B cell (primary cell): Measurements from ENCODE around the gene HAO1. TPM values are rescaled to one million over a fixed set of nuclear protein-coding genes. Genes with fewer than 3 reads are reported as not detected.

Source experiments
- ATAC-seq: fragments of 200-7000 bp; cut with Tn5 transposase; one replicate; pipeline ENCODE4 v1.10.0; 2021; ENCODE audit warnings: low read depth, mild to moderate bottlenecking, moderate number of reproducible peaks, moderate library complexity
- CTCF ChIA-PET: fragments of 350-600 bp; sonication (Branson Sonifier 250); formaldehyde crosslinking; loops from one replicate; lab custom pipeline; 2021; ENCODE audit warnings: antibody characterized with exemption, inconsistent platforms; lab: Charles Lee
- POLR2A ChIA-PET: fragments of 350-600 bp; sonication (Branson Sonifier 250); formaldehyde crosslinking; loops from one replicate; lab custom pipeline; 2021; ENCODE audit warnings: antibody characterized with exemption; lab: Charles Lee
- DNase-seq: peaks from one replicate; pipeline ENCODE4 v3.0.0; 2013
- H2AFZ ChIP-seq: 2 replicates; pipeline ENCODE4 v1.6.1; 2012; ENCODE audit warnings: mild to moderate bottlenecking, low read depth, low read length; ENCODE audit not compliant: insufficient read depth, poor library complexity, severe bottlenecking
- H3K27ac ChIP-seq, 2 donors: 1 replicate in 1 of 2; 2 replicates in 1 of 2; pipeline ENCODE4 v1.5.1; 2012 to 2013; ENCODE audit warnings: low read length in 2 of 2, mild to moderate bottlenecking in 2 of 2, moderate library complexity in 1 of 2
- H3K27me3 ChIP-seq, 4 experiments: fragments of 200-600 bp in 1 of 4; sonication (generic) in 1 of 4; replicated peaks in 1 of 4; 1 replicate in 2 of 4; 2 replicates in 2 of 4; pipeline versions ENCODE4 v1.6.1 to v1.7.0; 2013 to 2016; ENCODE audit warnings: low read length in 3 of 4, mild to moderate bottlenecking in 2 of 4, mixed read lengths in 1 of 4, moderate library complexity in 1 of 4; ENCODE audit not compliant: insufficient read depth in 4 of 4, control insufficient read depth in 3 of 4; ENCODE audit errors: control extremely low read depth in 1 of 4
- H3K36me3 ChIP-seq, 2 experiments: replicated peaks in 1 of 2; 1 replicate in 1 of 2; 2 replicates in 1 of 2; pipeline versions ENCODE4 v1.6.1 to v1.7.1; 2013; ENCODE audit warnings: low read length in 1 of 2; ENCODE audit not compliant: insufficient read depth in 2 of 2, control insufficient read depth in 1 of 2; ENCODE audit errors: control extremely low read depth in 1 of 2, extremely low read depth in 1 of 2
- H3K4me1 ChIP-seq, 2 donors: fragments of 200-600 bp in 1 of 2; sonication (generic) in 1 of 2; 1 replicate in 1 of 2; 2 replicates in 1 of 2; pipeline versions ENCODE4 v1.5.1 to v1.6.1; 2013 to 2017; ENCODE audit warnings: low read length in 2 of 2; ENCODE audit not compliant: control insufficient read depth in 2 of 2, insufficient read depth in 2 of 2
- H3K4me2 ChIP-seq: replicated peaks from 2 replicates; pipeline ENCODE3; 2012; ENCODE audit warnings: mild to moderate bottlenecking, low read depth, low read length; ENCODE audit not compliant: poor library complexity, severe bottlenecking
- H3K4me3 ChIP-seq, 5 experiments: fragments of 200-600 bp in 1 of 5; sonication (generic) in 1 of 5; 1 replicate in 3 of 5; 2 replicates in 2 of 5; pipeline versions ENCODE4 v1.5.1 to v1.7.0; 2011 to 2016; ENCODE audit warnings: low read length in 4 of 5, mild to moderate bottlenecking in 4 of 5, low read depth in 2 of 5, control low read depth in 1 of 5, moderate library complexity in 1 of 5; ENCODE audit not compliant: insufficient read depth in 1 of 5; ENCODE audit errors: control extremely low read depth in 1 of 5, extremely low read depth in 1 of 5
- H3K79me2 ChIP-seq: fragments of 200-600 bp; sonication (generic); one replicate; pipeline ENCODE4 v1.6.0; 2016; ENCODE audit warnings: low read length; ENCODE audit not compliant: control insufficient read depth, insufficient read depth
- H3K9ac ChIP-seq: fragments of 200-600 bp; sonication (generic); 2 replicates; pipeline ENCODE4 v1.6.1; 2017; ENCODE audit warnings: mild to moderate bottlenecking, low read length, moderate library complexity
- H3K9me3 ChIP-seq, 3 donors: one replicate each; pipeline versions ENCODE4 v1.6.1 to v1.7.1; 2013; ENCODE audit warnings: low read length in 2 of 3; ENCODE audit not compliant: control insufficient read depth in 2 of 3, insufficient read depth in 1 of 3; ENCODE audit errors: control extremely low read depth in 1 of 3
- H4K20me1 ChIP-seq: 2 replicates; pipeline ENCODE4 v1.6.0; 2012; ENCODE audit warnings: mild to moderate bottlenecking, low read length; ENCODE audit not compliant: insufficient read depth, control insufficient read depth, poor library complexity, severe bottlenecking
- H3K27ac Mint-ChIP-seq: one replicate; pipeline ENCODE4 v1.8.0; 2021; ENCODE audit warnings: mixed read lengths
- H3K27me3 Mint-ChIP-seq: one replicate; pipeline ENCODE4 v1.8.0; 2021; ENCODE audit warnings: mixed read lengths
- H3K4me1 Mint-ChIP-seq: one replicate; pipeline ENCODE4 v1.8.0; 2021; ENCODE audit warnings: mixed read lengths
- H3K4me3 Mint-ChIP-seq: one replicate; pipeline ENCODE4 v1.8.0; 2021; ENCODE audit warnings: mixed read lengths
- H3K9me3 Mint-ChIP-seq: one replicate; pipeline ENCODE4 v1.8.0; 2022; ENCODE audit warnings: mixed read lengths; ENCODE audit not compliant: insufficient read depth
- EZH2 ChIP-seq: IDR thresholded peaks from 2 replicates; pipeline ENCODE4 v1.6.1; 2012; ENCODE audit warnings: borderline replicate concordance, low read depth, mild to moderate bottlenecking, moderate library complexity, low read length; ENCODE audit not compliant: insufficient read depth, poor library complexity, severe bottlenecking
- WGBS: methylation state at CpG from one replicate; pipeline ENCODE4 v1.1.5; 2013; ENCODE audit warnings: missing lambda C conversion rate; ENCODE audit not compliant: insufficient coverage; 5-methylcytosine and 5-hydroxymethylcytosine counted together
- intact Hi-C: fragments of 100-400 bp; cut with micrococcal nuclease; formaldehyde crosslinking; loops from one replicate; pipeline ENCODE4 v1.10.0; 2022
- polyA plus RNA-seq: library from polyadenylated mRNA; depleted of rRNA; stranded (reverse); fragments of >200 nt; gene quantifications from 2 replicates; pipeline ENCODE4 v1.2.3, GENCODE V29; 2012
- total RNA-seq, 2 donors: library from RNA; stranded (reverse); fragments of 120-200 nt in 1 of 2; gene quantifications; 1 replicate in 1 of 2; 2 replicates in 1 of 2; pipeline versions ENCODE4 v1.2.3 to v1.2.4, GENCODE V29; 2013 to 2022
- TF ChIP-seq, protein P1 (sequence below): fragments of 200-600 bp; IDR thresholded peaks from one replicate; pipeline ENCODE4 v1.8.0; 2022; ENCODE audit warnings: antibody characterized with exemption, mild to moderate bottlenecking

The HAO1 gene
- total and polyA plus RNA-seq, 2 donors (not counting 1 experiment from before 2014, with no cell fraction given) = not detected

GRCh38 chr20:7939663-7940062 lies 595 bp downstream of the HAO1 start:
- H3K4me1 Mint-ChIP-seq = peaks cover 13% of the 10 kb centered on the region
- WGBS = no CpG with 5 or more reads among the region's 4 CpGs
- ChIA-PET CTCF (no interaction called here), POLR2A (no interaction called here)
- Histone ChIP-seq H3K27ac (no peak overlapping the region), H3K9me3 (no peaks in the 10 kb centered on the region), H3K36me3 (no peaks in the 10 kb centered on the region), H3K4me3 (no peak overlapping the region), H3K27me3 (no peaks in the 10 kb centered on the region), H4K20me1 (no peaks in the 10 kb centered on the region), H3K4me1 (peaks cover 3 to 6% of the 10 kb centered on the region in 2 donors), H3K4me2 (no peak overlapping the region), H2AFZ (no peak overlapping the region), H3K79me2 (no peaks in the 10 kb centered on the region), H3K9ac (no peak overlapping the region)
- DNase-seq (no peak), ATAC-seq (no peak)
- no peaks in the 10 kb centered on the region for H3K27me3 Mint-ChIP-seq
- intact Hi-C loops = no loop called here
- H3K27ac Mint-ChIP-seq = no peak overlapping the region
- TF ChIP-seq, protein P1, sequence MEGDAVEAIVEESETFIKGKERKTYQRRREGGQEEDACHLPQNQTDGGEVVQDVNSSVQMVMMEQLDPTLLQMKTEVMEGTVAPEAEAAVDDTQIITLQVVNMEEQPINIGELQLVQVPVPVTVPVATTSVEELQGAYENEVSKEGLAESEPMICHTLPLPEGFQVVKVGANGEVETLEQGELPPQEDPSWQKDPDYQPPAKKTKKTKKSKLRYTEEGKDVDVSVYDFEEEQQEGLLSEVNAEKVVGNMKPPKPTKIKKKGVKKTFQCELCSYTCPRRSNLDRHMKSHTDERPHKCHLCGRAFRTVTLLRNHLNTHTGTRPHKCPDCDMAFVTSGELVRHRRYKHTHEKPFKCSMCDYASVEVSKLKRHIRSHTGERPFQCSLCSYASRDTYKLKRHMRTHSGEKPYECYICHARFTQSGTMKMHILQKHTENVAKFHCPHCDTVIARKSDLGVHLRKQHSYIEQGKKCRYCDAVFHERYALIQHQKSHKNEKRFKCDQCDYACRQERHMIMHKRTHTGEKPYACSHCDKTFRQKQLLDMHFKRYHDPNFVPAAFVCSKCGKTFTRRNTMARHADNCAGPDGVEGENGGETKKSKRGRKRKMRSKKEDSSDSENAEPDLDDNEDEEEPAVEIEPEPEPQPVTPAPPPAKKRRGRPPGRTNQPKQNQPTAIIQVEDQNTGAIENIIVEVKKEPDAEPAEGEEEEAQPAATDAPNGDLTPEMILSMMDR = no peak
- no peak for TF ChIP-seq EZH2
- no peaks in the 10 kb centered on the region for H3K9me3 Mint-ChIP-seq
- H3K4me3 Mint-ChIP-seq = no peak overlapping the region

- WGBS = no CpG with 5 or more reads among the region's 2 CpGs
- Histone ChIP-seq H3K9ac (no peak overlapping the region), H3K9me3 (no peaks in the 10 kb centered on the region), H2AFZ (no peak overlapping the region), H3K4me2 (no peak overlapping the region), H3K4me1 (peaks cover 3 to 6% of the 10 kb centered on the region in 2 donors), H4K20me1 (no peaks in the 10 kb centered on the region), H3K27me3 (no peaks in the 10 kb centered on the region), H3K4me3 (no peak overlapping the region), H3K36me3 (no peaks in the 10 kb centered on the region), H3K27ac (no peak overlapping the region), H3K79me2 (no peaks in the 10 kb centered on the region)
- no peak for TF ChIP-seq EZH2
- TF ChIP-seq, protein P1 = no peak
- no peak overlapping the region for H3K4me3 Mint-ChIP-seq
- POLR2A ChIA-PET = no interaction called here
- no peaks in the 10 kb centered on the region for H3K27me3 Mint-ChIP-seq
- DNase-seq (no peak), ATAC-seq (no peak)
- H3K4me1 Mint-ChIP-seq = peaks cover 13% of the 10 kb centered on the region
- no peak overlapping the region for H3K27ac Mint-ChIP-seq
- CTCF ChIA-PET = interaction anchor here (0.6 to 5.1 kb wide), 4 partner anchors 451 to 1655 kb away, joined by 4 to 74 read pairs (median 26); no protein-coding TSS in a partner anchor
- intact Hi-C loops = no loop called here
- H3K9me3 Mint-ChIP-seq = no peaks in the 10 kb centered on the region
Measured at GRCh38 chr20:7938058-7938457, 2.2 kb downstream of the HAO1 start.
